ENCODE measurements around the gene ATG7.
"Not testable (repeated sequence)": the region's sequence is repeated elsewhere in the genome, so short reads cannot be mapped to it uniquely, and the experiment has no call there.

The ATG7 gene

DNA sequence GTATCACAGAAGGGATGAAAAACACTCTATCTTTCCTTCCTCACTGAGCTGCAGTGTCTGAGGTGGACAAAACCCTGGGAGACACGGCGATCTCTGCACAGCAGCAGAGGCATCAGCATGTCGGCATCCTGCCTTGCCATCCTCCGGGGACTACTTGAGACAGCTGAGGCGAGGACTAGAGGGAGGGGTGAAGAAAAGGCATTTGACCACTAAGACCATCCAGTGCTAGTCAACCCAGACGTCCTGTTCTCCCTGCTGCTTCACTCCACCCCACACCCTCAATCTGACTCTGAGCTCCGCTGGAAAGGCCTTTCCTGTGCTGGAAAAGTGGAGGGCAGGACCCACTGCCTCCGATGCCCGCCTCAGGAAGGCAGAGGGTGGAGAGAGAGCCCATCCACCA lies 304.3 kb downstream of the ATG7 start:
- DNase-seq, result no peak

GRCh38 chr3:11578169-11578568 lies 306.0 kb downstream of the ATG7 start:
- no peak for DNase-seq

- no peak for DNase-seq
Observed at GRCh38 chr3:11580645-11581044, 308.4 kb downstream of the ATG7 start.

DNA sequence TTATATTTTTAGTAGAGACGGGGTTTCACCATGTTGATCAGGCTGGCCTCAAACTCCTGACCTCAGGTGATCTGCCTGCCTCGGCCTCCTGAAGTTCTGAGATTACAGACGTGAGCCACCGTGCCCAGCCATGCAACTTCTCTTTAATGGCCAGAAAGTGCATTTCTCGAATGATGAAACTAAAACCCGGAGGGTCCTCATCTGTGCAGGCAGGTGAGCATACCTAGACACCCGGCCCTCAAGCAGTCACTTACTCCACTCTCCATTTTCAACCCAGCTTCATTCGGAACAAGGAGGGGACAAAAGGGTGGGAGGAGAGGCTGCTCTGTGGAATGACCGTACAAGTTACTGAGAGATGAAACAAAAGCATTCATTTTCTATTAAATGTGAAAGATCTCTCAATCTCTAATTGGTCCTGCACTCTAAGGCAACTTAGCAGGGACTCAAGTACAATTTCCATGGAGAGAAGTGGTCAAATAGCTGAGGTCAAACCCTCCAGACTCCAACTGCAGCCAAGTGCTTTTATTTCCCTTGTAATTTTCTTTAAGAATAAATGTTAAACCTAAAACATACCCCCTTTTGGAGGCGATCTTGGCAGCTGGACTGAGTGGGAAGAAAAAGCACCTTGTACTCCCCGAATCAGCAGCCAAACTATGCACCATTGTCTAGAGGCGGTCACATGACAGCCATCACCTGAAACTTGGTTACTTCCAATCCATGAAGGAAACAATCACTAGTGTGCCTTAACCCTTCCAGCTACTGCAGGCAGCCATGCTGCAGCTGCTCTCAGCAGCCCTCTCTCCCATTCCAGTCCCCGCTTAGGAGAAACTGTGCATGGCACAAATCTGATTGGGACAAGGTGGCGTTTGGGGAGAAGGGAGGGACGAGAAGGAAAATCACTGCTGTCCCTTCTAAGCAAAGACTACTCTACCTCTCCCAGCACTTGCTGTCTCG lies 309.3 kb downstream of the ATG7 start:
- no peak for DNase-seq

- no peak for DNase-seq
Observed at GRCh38 chr3:11582191-11582968, 310.2 kb downstream of the ATG7 start.

- DNase-seq, result no peak
Observed at GRCh38 chr3:11583235-11583634, 311.0 kb downstream of the ATG7 start.

GRCh38 chr3:11583638-11584046 lies 311.4 kb downstream of the ATG7 start:
- no peak for DNase-seq

- no peak for DNase-seq
Observed at GRCh38 chr3:11584570-11584969, 312.4 kb downstream of the ATG7 start.

GRCh38 chr3:11587766-11588165 lies 315.6 kb downstream of the ATG7 start:
- DNase-seq, result no peak

DNA sequence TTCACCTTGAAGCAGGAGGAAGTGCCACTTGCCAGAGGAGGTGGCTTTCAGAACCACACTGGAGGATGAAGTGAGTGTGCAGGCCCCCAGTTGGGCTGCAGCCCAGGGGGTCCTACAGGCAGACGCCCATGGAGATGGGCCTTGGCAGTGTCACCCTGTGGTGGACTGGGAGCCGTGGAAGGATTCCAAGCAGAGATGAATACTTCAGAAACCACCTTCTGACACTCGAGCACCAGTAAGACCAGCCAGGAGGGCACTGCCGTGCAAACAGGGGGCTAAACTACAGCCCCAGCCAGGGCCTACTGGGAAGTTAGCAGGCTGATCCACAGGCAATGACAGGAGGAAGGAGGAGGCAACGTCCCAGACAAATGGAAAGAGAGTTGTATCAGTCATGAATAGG lies 316.1 kb downstream of the ATG7 start:
- DNase-seq, result no peak

GRCh38 chr3:11588755-11589154 lies 316.6 kb downstream of the ATG7 start:
- no peak for DNase-seq

GRCh38 chr3:11589706-11590105 lies 317.5 kb downstream of the ATG7 start:
- DNase-seq, result no peak

- DNase-seq, result no peak
Observed at GRCh38 chr3:11591002-11591355, 318.8 kb downstream of the ATG7 start.

DNA sequence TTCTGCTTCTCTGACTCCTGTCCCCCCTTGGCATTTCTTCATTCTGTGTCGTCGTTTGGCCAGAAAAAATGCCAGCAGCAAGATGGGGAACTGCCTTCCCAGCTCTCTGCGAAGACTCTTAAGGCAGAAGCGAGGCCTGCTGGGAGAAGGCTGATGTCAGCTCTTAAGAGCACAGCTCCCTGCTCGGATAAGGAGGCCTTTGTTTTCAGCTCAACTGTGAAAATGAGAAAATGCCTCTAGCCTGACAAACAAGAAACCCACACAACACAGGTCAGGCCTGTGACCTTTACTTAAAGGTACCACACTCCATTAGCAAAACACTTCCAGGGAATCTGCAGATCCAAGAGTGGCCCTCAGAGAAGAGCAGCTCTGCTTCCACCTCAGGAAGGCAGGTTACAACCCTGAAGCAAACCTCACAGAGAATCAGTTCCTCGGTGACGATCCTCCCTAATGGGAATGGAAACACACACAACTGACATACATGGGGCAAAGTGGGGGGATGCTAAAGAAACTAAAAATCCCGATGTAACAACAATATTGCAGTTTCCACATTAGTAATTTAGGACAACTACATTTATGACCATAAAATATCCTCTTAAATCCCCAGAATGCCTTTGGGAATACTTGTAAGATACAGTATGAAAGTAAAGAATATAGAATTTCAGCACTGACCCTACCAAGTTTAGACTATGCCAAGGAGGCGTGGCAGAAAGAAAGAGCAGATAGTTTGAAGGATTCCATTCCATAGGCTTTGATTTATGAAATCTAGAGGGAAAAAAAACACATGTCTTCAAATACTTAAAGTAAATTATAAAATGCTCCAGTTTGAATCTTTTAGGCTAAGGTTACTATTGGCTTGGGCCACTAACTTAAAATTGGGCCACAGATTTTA lies 319.4 kb downstream of the ATG7 start:
- no peak for DNase-seq

DNA sequence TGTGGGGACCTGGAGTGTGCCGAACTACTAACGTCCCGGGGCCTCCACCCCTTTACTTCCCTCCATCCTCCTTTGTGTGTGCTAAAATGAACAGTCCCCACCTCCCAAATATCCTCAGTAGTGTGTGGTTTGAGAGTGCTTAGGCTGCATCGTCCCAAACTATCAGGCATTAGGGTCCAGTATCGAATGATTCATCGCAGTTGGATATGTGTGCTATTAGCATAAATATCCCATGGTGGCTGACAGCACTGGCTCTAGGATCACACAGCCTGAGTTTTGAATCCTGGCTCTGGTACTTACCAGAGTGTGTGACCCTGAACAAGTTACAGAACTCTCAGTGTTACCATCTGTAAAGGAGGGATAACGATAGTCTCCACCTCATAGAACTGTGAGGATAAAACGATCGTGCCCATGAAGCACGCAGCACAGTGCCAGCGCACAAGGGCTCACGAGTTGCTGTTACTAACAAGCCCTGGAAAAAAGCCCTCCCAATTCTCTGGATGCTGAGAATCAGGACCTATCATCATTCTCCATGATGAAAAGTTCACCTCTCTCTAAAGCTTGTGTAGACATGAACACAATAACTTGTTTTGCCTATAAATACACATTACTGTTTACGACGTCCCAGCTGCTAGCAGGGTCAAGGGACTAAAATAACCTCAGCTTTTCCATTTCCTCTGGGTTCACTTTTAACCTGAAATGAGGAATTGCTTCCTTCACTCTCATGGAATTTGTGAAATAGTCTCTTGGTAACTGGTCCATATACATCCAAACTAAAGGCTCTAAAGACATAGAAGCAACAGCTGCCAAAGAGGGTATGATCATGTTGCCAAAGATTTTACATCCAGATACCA lies 320.5 kb downstream of the ATG7 start:
- DNase-seq, result no peak

- no peak for DNase-seq
Observed at GRCh38 chr3:11593318-11594034, 321.3 kb downstream of the ATG7 start.

DNA sequence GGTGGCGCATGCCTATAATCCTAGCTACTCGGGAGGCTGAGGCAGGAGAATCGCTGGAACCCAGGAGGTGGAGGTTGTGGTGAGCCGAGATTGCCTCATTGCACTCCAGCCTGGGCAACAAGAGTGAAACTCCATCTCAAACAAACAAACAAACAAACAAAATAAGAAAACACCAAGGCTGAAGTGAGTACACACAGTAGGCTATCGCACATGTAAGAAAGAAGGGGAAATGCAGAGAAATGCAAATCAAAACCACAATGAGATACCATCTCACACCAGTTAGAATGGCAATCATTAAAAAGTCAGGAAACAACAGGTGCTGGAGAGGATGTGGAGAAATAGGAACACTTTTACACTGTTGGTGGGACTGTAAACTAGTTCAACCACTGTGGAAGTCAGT lies 322.8 kb downstream of the ATG7 start:
- not testable (repeated sequence) for DNase-seq

GRCh38 chr3:11596387-11596786 lies 324.2 kb downstream of the ATG7 start:
- DNase-seq, result no peak

DNA sequence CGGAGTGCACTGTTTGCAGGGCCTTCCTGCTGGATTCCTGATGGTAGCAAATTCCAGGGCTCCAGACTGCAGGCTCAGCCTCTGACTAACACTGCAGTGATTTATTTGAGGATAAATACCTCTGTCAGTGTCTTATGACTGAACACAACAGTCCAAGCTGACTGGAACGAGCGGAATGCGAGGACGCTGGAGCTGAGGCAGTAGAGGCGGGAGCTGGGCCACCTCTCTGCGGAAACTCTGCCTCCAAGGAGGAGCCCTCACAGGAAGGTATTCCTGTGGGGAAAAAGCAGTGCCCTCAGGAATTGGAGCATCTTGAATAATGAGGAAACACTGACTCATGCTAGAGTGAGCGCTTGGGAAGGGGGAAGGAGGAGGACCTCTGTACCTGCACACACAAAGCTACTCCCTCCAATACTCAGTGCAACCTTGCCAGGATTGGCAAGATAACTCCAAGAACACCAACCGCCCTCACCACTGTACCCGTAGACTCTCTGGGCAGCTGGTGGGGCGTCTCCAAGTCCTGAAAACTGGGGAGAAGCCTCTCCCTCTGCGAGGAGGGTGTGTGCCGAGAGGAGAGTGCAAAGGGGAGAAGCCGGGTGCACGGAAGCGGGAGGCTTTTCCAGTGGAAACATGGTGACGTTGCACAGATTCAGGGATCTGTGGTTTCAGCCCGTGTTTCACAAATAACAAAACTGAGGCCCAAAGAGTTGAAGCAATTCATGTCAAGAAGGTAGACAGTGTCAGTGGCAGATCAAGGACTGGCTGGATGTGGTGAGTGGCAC lies 328.5 kb downstream of the ATG7 start:
- DNase-seq, result no peak

- DNase-seq, result no peak
Observed at GRCh38 chr3:11601446-11602238, 329.4 kb downstream of the ATG7 start.

Data from NCI-H524 treated with DMSO at 0.1 percent for 48 hours (cell line).